Activated CD8-positive, alpha-beta T cell treated with anti-CD3 and anti-CD28 coated beads, Interleukin-2, amount 10 ng/mL, durations not matched to agents 7 days and 5 days (primary cell): ENCODE results near the gene APCDD1. TPM values are rescaled to one million over a fixed set of nuclear protein-coding genes. Genes with fewer than 3 reads are reported as not detected.

Source experiments
- ATAC-seq: fragments of 150-1000 bp; cut with Tn5 transposase; one replicate; pipeline ENCODE4 v1.10.0; 2021; ENCODE audit warnings: moderate library complexity
- CTCF ChIA-PET: fragments of 350-600 bp; sonication (Branson Sonifier 250); formaldehyde crosslinking; loops from one replicate; lab custom pipeline; 2021; ENCODE audit warnings: antibody characterized with exemption; lab: Charles Lee
- POLR2A ChIA-PET: fragments of 350-600 bp; sonication (Branson Sonifier 250); formaldehyde crosslinking; loops from one replicate; lab custom pipeline; 2021; ENCODE audit warnings: antibody characterized with exemption; lab: Charles Lee
- DNase-seq: peaks from one replicate; pipeline ENCODE4 v3.0.0-alpha.2; 2020
- H3K27ac Mint-ChIP-seq: one replicate; pipeline ENCODE4 v1.8.0; 2021; ENCODE audit warnings: mild to moderate bottlenecking, mixed read lengths
- H3K27me3 Mint-ChIP-seq: one replicate; pipeline ENCODE4 v1.8.0; 2021; ENCODE audit warnings: low read depth, mixed read lengths
- H3K36me3 Mint-ChIP-seq: one replicate; pipeline ENCODE4 v1.8.0; 2021; ENCODE audit warnings: low read depth, mixed read lengths
- H3K4me1 Mint-ChIP-seq: one replicate; pipeline ENCODE4 v1.8.0; 2021; ENCODE audit warnings: low read depth, mixed read lengths
- H3K4me3 Mint-ChIP-seq: one replicate; pipeline ENCODE4 v1.8.0; 2021; ENCODE audit warnings: mild to moderate bottlenecking, mixed read lengths
- H3K9me3 Mint-ChIP-seq: one replicate; pipeline ENCODE4 v1.8.0; 2022; ENCODE audit warnings: mixed read lengths; ENCODE audit not compliant: insufficient read depth
- total RNA-seq, 2 experiments: library from RNA; stranded (reverse); gene quantifications; one replicate each; pipeline ENCODE4 v1.2.3, GENCODE V29; 2021

The APCDD1 gene
- total RNA-seq, 2 experiments from 2014 or later: not detected

GRCh38 chr18:10482985-10483949 is 28.8 kb downstream of the APCDD1 start:
- DNase-seq (no peak), ATAC-seq (peak; percentile 42)
- CTCF ChIA-PET: interaction anchor here (0.9 to 2.5 kb wide), 3 partner anchors 8 to 35 kb away, joined by 3 to 10 read pairs (median 6); no protein-coding TSS in a partner anchor
- H3K27ac Mint-ChIP-seq: no peak overlapping the region
- no peaks in the 10 kb centered on the region for H3K9me3 Mint-ChIP-seq
- H3K4me3 Mint-ChIP-seq: no peak overlapping the region
- peaks cover 16% of the 10 kb centered on the region for H3K4me1 Mint-ChIP-seq
- H3K36me3 Mint-ChIP-seq: no peaks in the 10 kb centered on the region
- peaks cover 6% of the 10 kb centered on the region for H3K27me3 Mint-ChIP-seq
- POLR2A ChIA-PET: no interaction called here

GRCh38 chr18:10485475-10485874 is 31.0 kb downstream of the APCDD1 start:
- no peak for DNase-seq
- H3K4me1 Mint-ChIP-seq: peaks cover 24% of the 10 kb centered on the region
- ChIA-PET POLR2A (no interaction called here), CTCF (no interaction called here)
- H3K27me3 Mint-ChIP-seq: peaks cover 4% of the 10 kb centered on the region
- H3K4me3 Mint-ChIP-seq: no peak overlapping the region
- no peak for ATAC-seq
- no peaks in the 10 kb centered on the region for H3K36me3 Mint-ChIP-seq
- no peak overlapping the region for H3K27ac Mint-ChIP-seq
- H3K9me3 Mint-ChIP-seq: no peaks in the 10 kb centered on the region

- H3K9me3 Mint-ChIP-seq: no peaks in the 10 kb centered on the region
- H3K4me1 Mint-ChIP-seq: peaks cover 31% of the 10 kb centered on the region
- no peak for DNase-seq
- H3K4me3 Mint-ChIP-seq: no peak overlapping the region
- CTCF ChIA-PET: no interaction called here
- H3K36me3 Mint-ChIP-seq: no peaks in the 10 kb centered on the region
- no peak for ATAC-seq
- POLR2A ChIA-PET: no interaction called here
- H3K27me3 Mint-ChIP-seq: peaks cover 2% of the 10 kb centered on the region
- no peak overlapping the region for H3K27ac Mint-ChIP-seq
Observed at GRCh38 chr18:10486362-10486761, 31.9 kb downstream of the APCDD1 start.

GRCh38 chr18:10487154-10487553 is 32.7 kb downstream of the APCDD1 start:
- peaks cover 2% of the 10 kb centered on the region for H3K27me3 Mint-ChIP-seq
- H3K4me1 Mint-ChIP-seq: peaks cover 31% of the 10 kb centered on the region
- no peak overlapping the region for H3K4me3 Mint-ChIP-seq
- no peak for ATAC-seq
- no peak for DNase-seq
- H3K27ac Mint-ChIP-seq: no peak overlapping the region
- no peaks in the 10 kb centered on the region for H3K9me3 Mint-ChIP-seq
- CTCF ChIA-PET: no interaction called here
- H3K36me3 Mint-ChIP-seq: no peaks in the 10 kb centered on the region
- POLR2A ChIA-PET: no interaction called here

GRCh38 chr18:10488017-10488416 is 33.6 kb downstream of the APCDD1 start:
- Mint-ChIP-seq H3K27me3 (peaks cover 2% of the 10 kb centered on the region), H3K27ac (no peak overlapping the region), H3K36me3 (no peaks in the 10 kb centered on the region), H3K4me3 (no peak overlapping the region), H3K4me1 (peaks cover 26% of the 10 kb centered on the region), H3K9me3 (no peaks in the 10 kb centered on the region)
- DNase-seq: no peak
- ATAC-seq: no peak
- ChIA-PET POLR2A (no interaction called here), CTCF (no interaction called here)

GRCh38 chr18:10490401-10491165 is 36.1 kb downstream of the APCDD1 start:
- DNase-seq (peak; percentile 72), ATAC-seq (peak; percentile 97)
- Mint-ChIP-seq H3K36me3 (no peaks in the 10 kb centered on the region), H3K27me3 (no peaks in the 10 kb centered on the region), H3K27ac (no peak overlapping the region), H3K4me1 (peaks cover 19% of the 10 kb centered on the region), H3K4me3 (no peak overlapping the region), H3K9me3 (no peaks in the 10 kb centered on the region)
- CTCF ChIA-PET: interaction anchor here (0.7 to 2.2 kb wide), 13 partner anchors 9 to 530 kb away, joined by 3 to 10 read pairs (median 4); partner anchors contain the start of gene NAPG
- POLR2A ChIA-PET: no interaction called here

- peaks cover 1% of the 10 kb centered on the region for H3K27me3 Mint-ChIP-seq
- ChIA-PET CTCF (no interaction called here), POLR2A (no interaction called here)
- H3K4me1 Mint-ChIP-seq: peaks cover 11% of the 10 kb centered on the region
- ATAC-seq (no peak), DNase-seq (no peak)
- H3K27ac Mint-ChIP-seq: no peak overlapping the region
- no peak overlapping the region for H3K4me3 Mint-ChIP-seq
- H3K36me3 Mint-ChIP-seq: no peaks in the 10 kb centered on the region
- no peaks in the 10 kb centered on the region for H3K9me3 Mint-ChIP-seq
Observed at GRCh38 chr18:10495936-10496335, 41.5 kb downstream of the APCDD1 start.

GRCh38 chr18:10497206-10497749 is 42.8 kb downstream of the APCDD1 start:
- POLR2A ChIA-PET: no interaction called here

GRCh38 chr18:10499230-10499629 is 44.8 kb downstream of the APCDD1 start:
- ATAC-seq: no peak
- H3K9me3 Mint-ChIP-seq: no peaks in the 10 kb centered on the region
- H3K4me1 Mint-ChIP-seq: peaks cover 10% of the 10 kb centered on the region
- CTCF ChIA-PET: no interaction called here
- H3K36me3 Mint-ChIP-seq: no peaks in the 10 kb centered on the region
- no peak for DNase-seq
- no peak overlapping the region for H3K27ac Mint-ChIP-seq
- H3K4me3 Mint-ChIP-seq: no peak overlapping the region
- peaks cover 9% of the 10 kb centered on the region for H3K27me3 Mint-ChIP-seq
- POLR2A ChIA-PET: no interaction called here

More at GRCh38 chr18:10497206-10497749, 42.8 kb downstream of the APCDD1 start:
- CTCF ChIA-PET: no interaction called here
- Mint-ChIP-seq H3K4me3 (no peak overlapping the region), H3K27me3 (peaks cover 6% of the 10 kb centered on the region), H3K36me3 (no peaks in the 10 kb centered on the region), H3K9me3 (no peaks in the 10 kb centered on the region), H3K4me1 (peaks cover 10% of the 10 kb centered on the region), H3K27ac (no peak overlapping the region)
- no peak for DNase-seq
- ATAC-seq: no peak

- ATAC-seq (no peak), DNase-seq (no peak)
- Mint-ChIP-seq H3K4me1 (peaks cover 10% of the 10 kb centered on the region), H3K4me3 (no peak overlapping the region), H3K27me3 (peaks cover 9% of the 10 kb centered on the region), H3K9me3 (no peaks in the 10 kb centered on the region), H3K27ac (no peak overlapping the region), H3K36me3 (no peaks in the 10 kb centered on the region)
- ChIA-PET POLR2A (no interaction called here), CTCF (no interaction called here)
Observed at GRCh38 chr18:10500038-10500437, 45.6 kb downstream of the APCDD1 start.

GRCh38 chr18:10504723-10505122 is 50.3 kb downstream of the APCDD1 start:
- no peak for ATAC-seq
- no peak overlapping the region for H3K27ac Mint-ChIP-seq
- DNase-seq: no peak
- peaks cover 9% of the 10 kb centered on the region for H3K27me3 Mint-ChIP-seq
- POLR2A ChIA-PET: no interaction called here
- peaks cover 2% of the 10 kb centered on the region for H3K4me1 Mint-ChIP-seq
- H3K36me3 Mint-ChIP-seq: no peaks in the 10 kb centered on the region
- H3K9me3 Mint-ChIP-seq: peaks cover 9% of the 10 kb centered on the region
- CTCF ChIA-PET: no interaction called here
- H3K4me3 Mint-ChIP-seq: no peak overlapping the region
